GM20000 (cell line): ENCODE data around the gene PFKM.

ENCODE experiments used
- DNase-seq: peaks from one replicate; pipeline ENCODE4 v3.0.0; 2012; ENCODE audit warnings: low spot score
- TF ChIP-seq, protein P1 (sequence below): IDR thresholded peaks from 2 replicates; pipeline ENCODE4 v1.5.1; 2012; ENCODE audit warnings: mild to moderate bottlenecking, control low read depth; ENCODE audit errors: extremely low read depth, missing control alignments

Gene PFKM

DNA sequence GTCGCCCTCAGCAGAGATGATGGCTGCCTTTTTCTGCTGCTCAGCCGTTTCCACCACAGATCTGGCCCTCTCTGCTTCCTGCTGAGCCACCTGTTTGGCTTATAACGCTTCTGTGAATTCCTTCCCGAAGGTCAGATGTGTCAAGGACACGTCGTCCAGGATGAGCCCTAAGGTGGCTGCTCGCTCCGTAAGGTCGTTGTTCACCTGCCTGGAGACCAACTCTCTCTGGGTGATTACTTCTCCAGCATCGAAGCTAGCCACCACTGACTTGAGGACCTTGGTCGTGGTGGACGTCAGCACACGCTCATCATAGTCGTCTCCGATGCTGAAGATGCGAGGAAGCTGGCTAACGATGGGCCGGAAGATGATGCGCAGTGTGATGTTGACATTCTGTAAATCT, 49.8 kb downstream of the PFKM start:
- TF ChIP-seq, protein P1, sequence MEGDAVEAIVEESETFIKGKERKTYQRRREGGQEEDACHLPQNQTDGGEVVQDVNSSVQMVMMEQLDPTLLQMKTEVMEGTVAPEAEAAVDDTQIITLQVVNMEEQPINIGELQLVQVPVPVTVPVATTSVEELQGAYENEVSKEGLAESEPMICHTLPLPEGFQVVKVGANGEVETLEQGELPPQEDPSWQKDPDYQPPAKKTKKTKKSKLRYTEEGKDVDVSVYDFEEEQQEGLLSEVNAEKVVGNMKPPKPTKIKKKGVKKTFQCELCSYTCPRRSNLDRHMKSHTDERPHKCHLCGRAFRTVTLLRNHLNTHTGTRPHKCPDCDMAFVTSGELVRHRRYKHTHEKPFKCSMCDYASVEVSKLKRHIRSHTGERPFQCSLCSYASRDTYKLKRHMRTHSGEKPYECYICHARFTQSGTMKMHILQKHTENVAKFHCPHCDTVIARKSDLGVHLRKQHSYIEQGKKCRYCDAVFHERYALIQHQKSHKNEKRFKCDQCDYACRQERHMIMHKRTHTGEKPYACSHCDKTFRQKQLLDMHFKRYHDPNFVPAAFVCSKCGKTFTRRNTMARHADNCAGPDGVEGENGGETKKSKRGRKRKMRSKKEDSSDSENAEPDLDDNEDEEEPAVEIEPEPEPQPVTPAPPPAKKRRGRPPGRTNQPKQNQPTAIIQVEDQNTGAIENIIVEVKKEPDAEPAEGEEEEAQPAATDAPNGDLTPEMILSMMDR, result no peak
- no peak for DNase-seq

DNA sequence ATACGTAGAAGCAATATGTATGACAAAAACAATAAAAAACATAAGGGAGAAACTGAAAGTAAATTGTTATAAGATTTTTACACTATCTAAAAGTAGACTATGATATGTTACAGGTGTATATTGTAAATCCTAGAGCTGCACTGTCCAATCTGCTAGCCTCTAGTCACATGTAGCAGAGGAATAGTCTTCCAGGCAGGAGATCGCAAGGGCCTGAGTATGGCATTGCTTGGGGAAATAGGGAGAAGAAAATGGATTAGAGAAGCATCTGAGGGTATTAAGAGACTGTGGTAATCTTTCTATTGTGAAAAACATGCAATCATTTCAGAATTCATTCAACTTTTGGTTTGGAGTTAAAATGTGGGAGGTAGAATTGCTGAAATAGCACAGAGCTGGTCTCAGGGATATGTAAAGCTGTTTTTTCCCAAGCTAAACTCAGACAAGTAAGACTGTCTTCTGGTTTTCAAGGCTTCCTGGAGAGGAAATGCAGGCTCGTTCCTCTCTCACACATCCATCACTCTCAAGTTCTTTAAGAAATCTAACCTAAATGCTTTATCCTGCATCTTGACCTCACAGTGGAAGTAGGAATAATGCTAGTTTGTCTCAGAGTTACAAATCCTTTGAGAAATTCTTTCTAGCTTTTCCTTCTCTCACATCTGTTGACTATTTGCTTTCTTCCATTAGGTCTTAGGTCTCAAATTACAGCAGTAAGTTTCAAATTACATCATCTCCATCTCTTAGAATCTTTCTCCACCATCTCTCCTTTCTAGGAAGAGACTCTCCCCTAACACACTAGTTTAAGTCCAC, 56.7 kb downstream of the PFKM start:
- TF ChIP-seq, protein P1, result no peak
- DNase-seq, result no peak

DNA sequence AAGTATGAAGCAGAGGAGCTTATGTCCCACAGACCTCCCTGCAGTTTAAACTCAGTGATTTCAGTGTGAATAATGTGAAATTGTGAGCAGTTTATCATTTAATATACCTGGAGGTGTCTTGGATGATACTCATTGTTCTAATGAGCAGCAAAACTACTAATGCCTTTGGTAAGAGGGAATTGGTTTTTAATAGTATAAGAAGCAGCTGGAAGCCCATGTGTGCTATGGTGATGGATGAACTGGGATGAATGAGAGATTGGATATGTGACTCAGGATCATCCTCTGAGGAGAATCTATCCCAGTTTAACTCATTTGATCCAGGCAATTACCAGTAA, 57.2 kb downstream of the PFKM start:
- TF ChIP-seq, protein P1, result no peak
- no peak for DNase-seq

DNA sequence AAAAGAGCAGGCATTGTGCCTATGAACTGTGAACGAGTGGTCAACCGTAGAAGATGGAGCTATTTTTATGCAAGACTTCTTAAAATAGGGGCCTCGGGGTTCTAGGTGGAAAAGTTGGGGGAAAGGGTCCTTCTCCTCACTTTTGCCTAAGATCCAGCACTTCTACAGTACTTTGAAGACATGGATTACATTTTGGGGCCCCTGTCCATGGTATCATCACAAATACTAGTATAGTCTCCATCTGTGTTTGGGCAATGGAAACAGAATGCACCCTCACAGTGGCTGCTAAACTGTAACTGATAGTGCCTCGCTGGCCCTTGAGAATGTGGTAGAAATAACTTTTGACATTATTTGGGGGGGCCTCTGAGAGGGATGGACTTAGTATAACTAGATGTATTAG, 58.8 kb downstream of the PFKM start:
- DNase-seq, result no peak
- TF ChIP-seq, protein P1, result no peak

DNA sequence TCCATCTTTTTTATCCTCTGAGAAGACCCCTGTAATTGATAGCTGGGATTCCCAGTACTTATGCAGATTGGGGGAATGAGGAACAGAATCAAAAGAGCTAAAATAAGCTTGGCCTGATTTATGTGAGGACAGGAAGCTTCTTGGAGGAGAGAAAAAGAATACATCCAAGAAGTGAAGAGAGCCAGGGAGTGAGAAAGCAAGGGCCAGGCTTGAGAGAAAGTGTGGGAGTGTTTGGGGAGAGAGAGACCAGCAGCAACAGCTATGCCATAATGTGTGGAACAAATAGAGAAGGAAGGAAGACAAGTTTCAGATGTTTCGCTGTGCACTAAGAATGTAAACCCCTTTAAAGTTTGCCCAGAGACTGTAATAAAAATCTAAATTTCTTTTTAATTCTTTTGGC, 60.3 kb downstream of the PFKM start:
- TF ChIP-seq, protein P1, result no peak

DNA sequence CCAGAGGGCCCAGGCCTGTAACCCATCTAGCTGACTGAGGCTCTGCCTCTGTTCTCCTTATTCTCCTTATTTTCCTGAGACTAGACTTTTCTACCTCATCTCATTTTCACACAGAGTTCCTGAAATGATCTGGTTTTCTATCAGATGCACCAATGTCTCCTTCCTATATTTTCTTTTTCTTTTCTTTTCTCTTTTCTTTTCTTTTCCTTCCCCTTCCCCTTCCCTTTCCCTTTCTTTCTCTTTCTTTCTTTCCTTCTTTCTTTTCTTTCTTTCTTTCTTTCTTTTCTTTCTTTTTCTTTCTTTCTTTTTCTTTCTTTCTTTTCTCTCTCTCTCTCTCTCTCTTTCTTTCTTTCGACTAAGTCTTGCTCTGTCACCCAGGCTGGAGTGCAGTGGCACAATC, 61.3 kb downstream of the PFKM start:
- TF ChIP-seq, protein P1, result no peak
- no peak for DNase-seq

More for the DNA sequence above, 60.3 kb downstream of the PFKM start:
- DNase-seq, result no peak

DNA sequence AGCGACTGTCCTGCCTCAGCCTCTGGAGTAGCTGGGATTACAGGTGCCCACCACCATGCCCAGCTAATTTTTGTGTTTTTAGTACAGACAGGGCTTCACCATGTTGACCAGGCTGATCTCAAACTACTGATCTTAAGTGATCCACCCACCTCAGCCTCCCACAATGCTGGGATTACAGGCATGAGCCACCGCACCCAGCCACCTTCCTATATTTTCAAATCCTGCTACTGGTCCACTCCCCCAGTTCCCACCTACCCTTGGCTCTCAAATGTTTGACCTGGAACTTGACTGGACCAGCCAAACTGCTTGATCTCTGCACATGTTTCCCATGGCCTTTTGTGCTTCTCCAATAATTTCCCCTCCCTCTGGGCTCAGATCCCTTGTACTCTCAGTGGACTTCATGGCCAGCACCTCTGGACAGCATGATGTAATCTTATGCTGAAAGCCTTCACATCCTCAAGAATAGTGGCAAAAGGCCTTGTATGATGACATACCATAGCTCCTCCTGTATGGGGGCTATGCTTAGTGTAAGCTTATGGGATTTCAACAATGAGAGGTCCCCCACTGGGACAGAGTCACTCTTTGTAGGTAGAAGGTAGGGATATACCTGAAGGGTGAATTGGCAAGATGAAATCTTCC, 61.8 kb downstream of the PFKM start:
- TF ChIP-seq, protein P1, result no peak
- DNase-seq, result no peak
